Osteoblast (primary cell): ENCODE results near the gene CHD1L. TPM values are rescaled to one million over a fixed set of nuclear protein-coding genes. Genes with fewer than 3 reads are reported as not detected.
"Not testable (repeated sequence)": the region's sequence is repeated elsewhere in the genome, so short reads cannot be mapped to it uniquely, and the experiment has no call there.

Experiments used
- DNase-seq: peaks from one replicate; pipeline ENCODE4 v3.0.0; 2011; ENCODE audit warnings: low spot score, mixed read lengths; ENCODE audit not compliant: insufficient read length; ENCODE audit errors: missing footprints
- H2AFZ ChIP-seq: 2 replicates; pipeline ENCODE4 v1.6.0; 2011; ENCODE audit warnings: mild to moderate bottlenecking, low read length
- H3K27ac ChIP-seq: 2 replicates; pipeline ENCODE4 v1.5.1; 2011; ENCODE audit warnings: mild to moderate bottlenecking, low read depth, low read length, moderate library complexity
- H3K27me3 ChIP-seq: 2 replicates; pipeline ENCODE4 v1.6.0; 2012; ENCODE audit warnings: mild to moderate bottlenecking, control low read depth, inconsistent platforms, low read length, moderate library complexity; ENCODE audit not compliant: insufficient read depth
- H3K36me3 ChIP-seq: 2 replicates; pipeline ENCODE4 v1.5.1; 2011; ENCODE audit warnings: mild to moderate bottlenecking, low read length, control low read depth, moderate library complexity; ENCODE audit not compliant: insufficient read depth
- H3K4me1 ChIP-seq: 2 replicates; pipeline ENCODE4 v1.5.1; 2011; ENCODE audit warnings: mild to moderate bottlenecking, low read length, control low read depth, moderate library complexity; ENCODE audit not compliant: insufficient read depth
- H3K4me2 ChIP-seq: 2 replicates; pipeline ENCODE4 v1.6.0; 2011; ENCODE audit warnings: mild to moderate bottlenecking, low read length; ENCODE audit not compliant: insufficient read depth
- H3K4me3 ChIP-seq: fragments of 200-600 bp; sonication (generic); 3 replicates; pipeline ENCODE4 v1.5.1; 2012; ENCODE audit warnings: mild to moderate bottlenecking, low read length, inconsistent platforms; ENCODE audit not compliant: insufficient read depth
- H3K79me2 ChIP-seq: 2 replicates; pipeline ENCODE4 v1.6.0; 2012; ENCODE audit warnings: mild to moderate bottlenecking, low read length, control low read depth, inconsistent platforms; ENCODE audit not compliant: insufficient read depth
- H3K9me3 ChIP-seq: 2 replicates; pipeline ENCODE4 v1.5.1; 2011; ENCODE audit warnings: low read depth, low read length, control low read depth
- H4K20me1 ChIP-seq: 2 replicates; pipeline ENCODE4 v1.6.0; 2012; ENCODE audit warnings: mild to moderate bottlenecking, low read length, control low read depth; ENCODE audit not compliant: insufficient read depth
- total RNA-seq: library from RNA; depleted of rRNA; stranded (reverse); fragments of >200 nt; gene quantifications from 2 replicates; pipeline ENCODE4 v1.2.3, GENCODE V29; 2012
- TF ChIP-seq, protein P1 (sequence below): IDR thresholded peaks from 2 replicates; pipeline ENCODE4 v1.5.1; 2011; ENCODE audit warnings: mild to moderate bottlenecking, low read depth, low read length, moderate library complexity; ENCODE audit errors: extremely low read depth

CHD1L gene
- total RNA-seq, 1 donor: 27.5 TPM

DNA sequence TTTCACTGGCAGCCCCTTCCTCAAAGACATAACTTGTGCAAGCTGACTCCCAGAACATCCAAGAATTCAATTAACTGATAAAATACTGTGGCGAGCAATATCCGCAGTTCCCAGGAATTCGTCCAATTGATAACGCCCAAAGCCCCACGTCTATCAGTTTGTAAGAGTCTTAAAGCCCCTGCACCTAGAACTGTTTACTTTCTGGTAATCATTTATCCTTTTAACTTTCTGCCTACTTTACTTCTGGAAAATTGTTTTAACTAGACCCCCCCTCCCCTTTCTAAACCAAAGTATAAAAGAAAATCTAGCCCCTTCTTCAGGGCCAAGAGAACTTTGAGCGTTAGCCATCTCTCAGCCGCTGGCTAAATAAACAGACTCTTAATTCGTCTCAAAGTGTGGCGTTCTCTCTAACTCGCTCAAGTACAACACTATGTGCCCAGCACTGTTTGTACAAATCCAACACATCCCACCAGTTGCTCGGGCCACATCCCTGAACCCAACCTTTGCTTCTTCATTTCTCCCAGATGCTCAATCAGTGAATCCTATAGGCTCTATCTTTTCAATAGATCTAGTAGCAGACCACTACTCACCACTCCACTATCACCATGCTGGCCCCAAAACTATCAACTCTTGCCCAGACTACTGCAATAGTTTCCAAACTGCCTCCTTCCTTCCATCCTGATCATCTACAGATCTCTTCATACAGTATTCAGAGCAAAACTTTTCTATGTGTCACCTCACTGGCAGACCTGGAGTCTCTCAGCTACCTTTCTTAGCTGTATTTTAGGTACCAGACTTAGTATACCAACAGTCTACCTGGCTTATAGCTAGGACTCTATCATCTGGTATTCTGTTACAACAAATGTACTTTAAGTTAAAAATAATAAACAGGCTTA lies 3.3 kb upstream of the CHD1L start:
- no peak overlapping the region for H2AFZ ChIP-seq
- H3K9me3 ChIP-seq: no peaks in the 10 kb centered on the region
- peaks cover 11% of the 10 kb centered on the region for H3K4me1 ChIP-seq
- TF ChIP-seq, protein P1, sequence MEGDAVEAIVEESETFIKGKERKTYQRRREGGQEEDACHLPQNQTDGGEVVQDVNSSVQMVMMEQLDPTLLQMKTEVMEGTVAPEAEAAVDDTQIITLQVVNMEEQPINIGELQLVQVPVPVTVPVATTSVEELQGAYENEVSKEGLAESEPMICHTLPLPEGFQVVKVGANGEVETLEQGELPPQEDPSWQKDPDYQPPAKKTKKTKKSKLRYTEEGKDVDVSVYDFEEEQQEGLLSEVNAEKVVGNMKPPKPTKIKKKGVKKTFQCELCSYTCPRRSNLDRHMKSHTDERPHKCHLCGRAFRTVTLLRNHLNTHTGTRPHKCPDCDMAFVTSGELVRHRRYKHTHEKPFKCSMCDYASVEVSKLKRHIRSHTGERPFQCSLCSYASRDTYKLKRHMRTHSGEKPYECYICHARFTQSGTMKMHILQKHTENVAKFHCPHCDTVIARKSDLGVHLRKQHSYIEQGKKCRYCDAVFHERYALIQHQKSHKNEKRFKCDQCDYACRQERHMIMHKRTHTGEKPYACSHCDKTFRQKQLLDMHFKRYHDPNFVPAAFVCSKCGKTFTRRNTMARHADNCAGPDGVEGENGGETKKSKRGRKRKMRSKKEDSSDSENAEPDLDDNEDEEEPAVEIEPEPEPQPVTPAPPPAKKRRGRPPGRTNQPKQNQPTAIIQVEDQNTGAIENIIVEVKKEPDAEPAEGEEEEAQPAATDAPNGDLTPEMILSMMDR: no peak
- no peak overlapping the region for H3K4me3 ChIP-seq
- H3K4me2 ChIP-seq: no peak overlapping the region
- H3K79me2 ChIP-seq: peaks cover 11% of the 10 kb centered on the region
- peaks cover 5% of the 10 kb centered on the region for H4K20me1 ChIP-seq
- no peak overlapping the region for H3K27ac ChIP-seq
- no peaks in the 10 kb centered on the region for H3K27me3 ChIP-seq
- no peak for DNase-seq
- no peaks in the 10 kb centered on the region for H3K36me3 ChIP-seq

DNA sequence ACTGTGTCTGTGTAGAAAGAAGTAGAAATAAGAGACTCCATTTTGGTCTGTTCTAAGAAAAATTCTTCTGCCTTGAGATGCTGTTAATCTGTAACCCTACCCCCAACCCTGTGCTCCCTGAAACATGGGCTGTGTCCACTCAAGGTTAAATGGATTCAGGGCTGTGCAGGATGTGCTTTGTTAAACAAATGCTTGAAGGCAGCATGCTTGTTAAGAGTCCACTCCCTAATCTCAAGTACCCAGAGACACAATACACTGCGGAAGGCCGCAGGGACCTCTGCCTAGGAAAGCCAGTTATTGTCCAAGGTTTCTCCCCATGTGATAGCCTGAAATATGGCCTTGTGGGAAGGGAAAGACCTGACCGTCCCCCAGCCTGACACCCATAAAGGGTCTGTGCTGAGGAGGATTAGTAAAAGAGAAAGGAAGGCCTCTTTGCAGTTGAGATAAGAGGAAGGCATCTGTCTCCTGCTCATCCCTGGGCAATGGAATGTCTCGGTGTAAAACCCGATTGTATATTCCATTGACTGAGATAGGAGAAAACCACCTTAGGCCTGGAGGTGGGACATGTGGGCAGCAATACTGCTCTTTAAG lies 2.3 kb upstream of the CHD1L start:
- not testable (repeated sequence) for H3K36me3 ChIP-seq, H3K27ac ChIP-seq, DNase-seq, H2AFZ ChIP-seq, H3K27me3 ChIP-seq, H3K9me3 ChIP-seq, H4K20me1 ChIP-seq, H3K4me3 ChIP-seq, H3K4me2 ChIP-seq
- Histone ChIP-seq H3K4me1 (peaks cover 14% of the 10 kb centered on the region), H3K79me2 (peaks cover 22% of the 10 kb centered on the region)

DNA sequence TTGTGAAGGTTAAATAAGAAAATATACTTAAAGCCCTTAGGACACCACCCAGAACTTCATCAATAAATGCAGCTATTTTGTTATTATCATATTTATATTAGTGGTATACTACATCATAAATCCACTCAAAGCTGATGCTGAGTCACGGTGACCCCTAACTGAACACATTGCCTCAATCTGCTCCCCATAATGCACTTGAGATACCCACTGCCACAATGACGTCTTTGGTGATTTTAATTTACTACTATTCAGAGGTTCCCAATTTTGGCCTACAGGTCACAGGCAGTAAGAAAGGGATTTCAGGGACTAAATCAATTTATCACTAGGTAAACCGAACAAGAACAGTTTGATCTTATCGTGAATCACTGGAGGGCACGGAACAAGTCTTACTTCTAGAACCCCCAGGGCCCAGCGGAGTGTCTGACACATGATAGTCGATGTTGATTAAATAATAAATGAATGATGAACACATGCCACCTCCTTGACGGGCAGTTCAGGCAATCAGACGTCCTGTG lies 493 bp upstream of the CHD1L start:
- no peak for DNase-seq
- H3K4me2 ChIP-seq: peak overlapping the region; percentile 86
- H4K20me1 ChIP-seq: peaks cover 5% of the 10 kb centered on the region
- H3K27ac ChIP-seq: peak overlapping the region; percentile 90
- no peaks in the 10 kb centered on the region for H3K36me3 ChIP-seq
- no peaks in the 10 kb centered on the region for H3K27me3 ChIP-seq
- no peaks in the 10 kb centered on the region for H3K9me3 ChIP-seq
- peak overlapping the region; percentile 81 for H3K4me3 ChIP-seq
- peak overlapping the region; percentile 83 for H2AFZ ChIP-seq
- H3K4me1 ChIP-seq: peaks cover 18% of the 10 kb centered on the region
- H3K79me2 ChIP-seq: peaks cover 39% of the 10 kb centered on the region
- TF ChIP-seq, protein P1: no peak

DNA sequence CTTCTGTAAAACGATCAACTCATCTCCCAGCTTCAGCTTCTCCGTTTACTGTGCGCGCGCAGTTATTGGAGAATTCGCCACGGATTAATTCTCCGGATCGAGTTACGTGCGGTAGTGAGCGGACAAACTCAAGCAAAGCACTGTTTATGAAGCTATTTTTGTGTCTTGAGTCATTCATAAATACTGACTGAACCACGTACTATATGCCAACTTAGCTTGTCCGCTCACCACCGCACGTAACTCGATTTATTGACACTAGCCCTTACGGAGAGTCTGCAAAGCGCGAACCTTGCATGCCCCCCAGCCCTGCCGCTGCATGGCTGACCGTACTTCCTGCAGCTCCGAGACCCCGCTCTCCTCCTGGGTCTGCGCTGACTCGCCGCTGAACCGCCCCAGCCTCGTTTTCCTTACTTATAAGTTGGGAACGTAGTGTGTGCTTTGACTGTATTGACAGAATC lies 773 bp downstream of the CHD1L start:
- Histone ChIP-seq H3K4me1 (peaks cover 20% of the 10 kb centered on the region), H3K36me3 (no peaks in the 10 kb centered on the region), H3K27me3 (no peaks in the 10 kb centered on the region), H2AFZ (peak overlapping the region; percentile 90), H3K4me2 (peak overlapping the region; percentile 86), H3K4me3 (peak overlapping the region; percentile 81), H3K27ac (peak overlapping the region; percentile 90), H4K20me1 (peaks cover 15% of the 10 kb centered on the region), H3K9me3 (no peaks in the 10 kb centered on the region), H3K79me2 (peaks cover 51% of the 10 kb centered on the region)
- TF ChIP-seq, protein P1: no peak
- no peak for DNase-seq
